HG02759 (cell line): Measurements from ENCODE around the gene CBLC.

Source experiments
- ATAC-seq: cut with Tn5 transposase; IDR thresholded peaks from one replicate; pipeline ENCODE4 v1.9.1; 2021; ENCODE audit warnings: mild to moderate bottlenecking, moderate library complexity; ENCODE audit not compliant: unreplicated experiment

CBLC gene

GRCh38 chr19:44777715-44778347, at the start of gene CBLC:
Gene CBLC, plus strand, starts transcription at chr19:44777890. Its CDS starts 42 bp downstream, at chr19:44777932.
- no peak for ATAC-seq

DNA sequence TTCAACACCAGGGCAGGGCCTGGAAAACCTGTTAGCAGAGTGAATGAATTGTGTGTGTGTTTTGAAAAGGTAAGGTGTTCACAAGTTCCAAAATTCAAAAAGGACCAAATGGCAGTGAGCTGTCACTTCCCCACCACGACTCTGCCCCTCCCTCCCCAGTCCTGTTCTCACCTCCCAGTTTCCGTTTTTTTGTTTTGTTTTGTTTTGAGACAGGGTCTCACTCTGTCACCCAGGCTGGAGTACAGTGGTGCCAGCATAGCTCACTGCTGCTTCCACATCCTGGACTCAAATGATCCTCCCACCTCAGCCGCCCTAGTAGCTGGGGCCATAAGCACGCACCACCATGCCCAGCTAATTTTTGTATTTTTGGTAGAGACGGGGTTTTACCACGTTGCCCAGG, 49.5 kb upstream of the CBLC start:
- ATAC-seq: no peak

GRCh38 chr19:44729516-44730033, 48.1 kb upstream of the CBLC start:
- no peak for ATAC-seq

GRCh38 chr19:44731081-44731480, 46.6 kb upstream of the CBLC start:
- ATAC-seq: no peak

- ATAC-seq: no peak
These were observed 46.1 kb upstream of the CBLC start for GRCh38 chr19:44731622-44732021.

DNA sequence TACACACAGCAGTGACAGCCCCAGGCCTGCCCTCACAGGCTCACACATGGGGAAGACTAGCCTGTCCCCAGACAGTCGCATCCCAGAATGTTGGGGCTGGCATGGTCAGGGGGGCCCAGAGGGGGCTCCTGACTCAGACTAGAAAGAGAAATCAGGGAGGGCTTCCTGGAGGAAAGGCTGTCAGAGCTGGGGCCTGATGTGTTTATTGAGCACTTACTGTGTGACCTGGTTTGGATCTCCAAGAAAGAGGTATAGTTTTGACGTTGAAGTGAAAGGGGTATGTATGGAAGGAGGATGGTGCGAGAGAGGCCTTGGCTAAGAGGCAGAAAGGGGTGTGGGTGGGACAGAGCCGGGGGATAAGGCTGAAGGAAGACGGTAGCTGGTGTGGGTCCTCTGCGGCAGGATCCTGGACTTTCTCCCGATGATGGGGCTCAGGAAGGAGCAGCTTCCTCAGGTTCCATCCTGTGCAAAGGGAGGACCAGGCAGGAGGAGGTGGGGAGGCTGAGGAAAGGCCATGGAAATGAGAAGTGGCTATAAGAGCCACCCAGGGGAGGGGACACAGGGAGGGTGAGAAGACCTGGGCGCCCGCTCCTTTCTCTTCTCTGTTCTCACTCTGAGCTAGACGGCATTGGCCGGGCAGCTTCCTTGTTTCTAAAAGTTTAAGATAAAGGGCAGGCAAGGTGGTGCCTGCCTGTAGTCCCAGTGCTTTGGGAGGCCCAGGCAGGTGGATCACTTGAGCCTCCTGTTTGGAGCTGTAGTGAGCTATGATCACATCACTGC, 45.3 kb upstream of the CBLC start:
- no peak for ATAC-seq

GRCh38 chr19:44734357-44734756, 43.3 kb upstream of the CBLC start:
- ATAC-seq: no peak

GRCh38 chr19:44735011-44735410, 42.7 kb upstream of the CBLC start:
- no peak for ATAC-seq

GRCh38 chr19:44737238-44738071, 40.2 kb upstream of the CBLC start:
- ATAC-seq: no peak

DNA sequence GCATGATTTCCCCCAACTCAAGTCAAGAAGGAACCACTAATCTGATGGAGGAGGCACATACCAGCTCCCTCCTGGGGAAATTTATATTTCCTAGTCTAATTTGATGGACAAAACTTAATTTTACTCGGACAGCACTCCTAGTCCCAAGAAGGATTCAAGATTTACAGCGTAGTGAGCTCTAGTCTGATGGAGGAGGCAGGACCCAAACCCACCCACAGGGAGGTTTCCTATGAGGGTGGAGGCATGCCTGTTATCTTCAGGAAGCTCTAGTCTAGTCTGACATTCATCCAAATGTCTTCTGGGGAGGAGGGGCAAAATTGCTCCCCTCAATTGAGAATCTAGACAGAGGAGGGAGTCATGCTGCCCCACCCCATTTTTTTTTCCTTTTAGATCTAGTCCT, 39.6 kb upstream of the CBLC start:
- ATAC-seq: no peak

GRCh38 chr19:44738603-44739558, 38.8 kb upstream of the CBLC start:
- no peak for ATAC-seq

GRCh38 chr19:44740351-44740824, 37.3 kb upstream of the CBLC start:
- no peak for ATAC-seq

- ATAC-seq: no peak
These were observed 36.4 kb upstream of the CBLC start for GRCh38 chr19:44741258-44741731.

DNA sequence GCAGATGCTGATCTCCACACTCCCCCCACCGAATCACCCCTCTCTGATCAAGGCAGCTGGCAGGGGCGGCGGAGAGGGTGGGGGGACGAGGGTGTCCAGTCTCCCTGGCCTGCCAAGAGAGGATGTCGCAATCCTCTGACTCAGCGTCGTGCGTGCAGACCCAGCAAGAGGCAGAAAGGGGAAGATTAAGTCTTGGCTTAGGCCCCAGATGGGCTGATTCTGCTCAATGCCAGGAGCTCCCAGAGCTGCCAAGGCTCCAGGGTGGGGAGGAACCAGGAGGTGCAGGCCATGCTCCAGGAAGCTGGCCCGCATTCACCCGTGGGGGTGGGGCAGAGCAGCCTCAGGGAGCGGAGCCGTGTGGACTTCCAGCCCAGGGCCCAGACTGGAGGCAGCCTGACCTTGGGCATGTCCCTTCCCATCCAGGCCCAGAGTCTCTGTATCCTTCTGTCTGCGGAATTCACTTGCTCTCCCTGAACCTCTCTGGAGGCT, 35.8 kb upstream of the CBLC start:
- ATAC-seq: no peak

DNA sequence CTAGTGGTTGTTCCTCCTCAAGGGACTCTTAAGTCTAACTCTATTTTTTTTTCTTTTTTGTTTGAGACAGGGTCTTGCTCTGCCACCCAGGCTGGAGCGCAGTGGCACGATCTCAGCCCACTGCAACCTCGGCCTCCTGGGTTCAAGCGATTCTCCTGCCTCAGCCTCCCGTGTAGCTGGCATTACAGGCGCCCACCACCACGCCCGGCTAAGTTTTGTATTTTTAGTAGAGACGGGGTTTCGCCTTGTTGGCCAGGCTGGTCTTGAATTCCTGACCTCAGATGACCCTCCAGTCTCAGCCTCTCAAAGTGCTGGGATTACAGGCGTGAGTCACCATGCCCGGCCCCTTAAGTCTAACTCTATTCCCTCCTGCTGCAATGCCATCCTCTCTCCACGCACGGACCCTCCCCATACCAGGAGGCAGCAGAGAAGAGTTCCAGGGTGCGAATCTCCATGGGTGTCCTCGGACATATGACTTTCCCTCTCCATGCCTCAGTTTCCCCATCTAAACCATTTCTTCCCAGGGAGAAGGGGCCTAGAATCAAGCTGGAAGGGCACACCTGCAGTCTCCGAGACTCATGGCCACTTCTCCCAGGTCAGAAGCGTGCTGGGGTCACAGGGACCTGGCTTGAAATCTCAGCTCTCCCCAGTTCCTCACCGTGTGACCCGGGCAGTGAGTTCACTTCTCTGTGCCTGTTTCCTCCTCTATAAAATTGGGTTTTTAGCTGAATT, 35.2 kb upstream of the CBLC start:
- no peak for ATAC-seq

GRCh38 chr19:44744871-44745332, 32.8 kb upstream of the CBLC start:
- no peak for ATAC-seq

DNA sequence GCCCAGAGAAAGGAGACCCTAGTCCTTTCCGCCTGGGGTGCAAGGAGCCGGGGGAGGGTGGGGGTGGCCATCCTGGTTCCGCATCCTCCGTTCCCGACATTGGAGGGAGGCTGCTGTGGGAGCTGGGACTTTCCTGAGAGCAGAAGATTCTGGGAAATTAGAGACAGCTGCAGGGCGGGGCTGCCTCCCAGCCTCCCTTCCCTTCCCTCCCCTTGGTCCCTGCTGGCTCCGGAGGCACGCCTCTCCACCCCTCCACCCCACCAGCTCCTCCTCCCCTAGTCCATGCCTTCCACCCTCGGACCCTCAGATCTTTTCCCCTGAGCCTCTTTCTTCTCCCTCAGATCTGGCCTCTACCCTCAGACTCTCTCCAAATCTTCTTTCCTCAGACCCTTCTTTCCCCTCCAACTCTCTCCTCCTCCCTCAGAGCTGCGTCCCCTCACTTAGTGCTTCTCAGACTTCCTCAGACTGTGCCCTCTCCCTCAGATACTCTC, 32.3 kb upstream of the CBLC start:
- no peak for ATAC-seq

GRCh38 chr19:44745887-44746600, 31.6 kb upstream of the CBLC start:
- no peak for ATAC-seq
